Non-pigmented ciliary epithelial cell (primary cell): Measurements from ENCODE around the gene NELFB.

ENCODE experiments used
- DNase-seq: peaks from one replicate; pipeline ENCODE4 v3.0.0-alpha.2; 2010; ENCODE audit warnings: low read depth

Gene NELFB

DNA sequence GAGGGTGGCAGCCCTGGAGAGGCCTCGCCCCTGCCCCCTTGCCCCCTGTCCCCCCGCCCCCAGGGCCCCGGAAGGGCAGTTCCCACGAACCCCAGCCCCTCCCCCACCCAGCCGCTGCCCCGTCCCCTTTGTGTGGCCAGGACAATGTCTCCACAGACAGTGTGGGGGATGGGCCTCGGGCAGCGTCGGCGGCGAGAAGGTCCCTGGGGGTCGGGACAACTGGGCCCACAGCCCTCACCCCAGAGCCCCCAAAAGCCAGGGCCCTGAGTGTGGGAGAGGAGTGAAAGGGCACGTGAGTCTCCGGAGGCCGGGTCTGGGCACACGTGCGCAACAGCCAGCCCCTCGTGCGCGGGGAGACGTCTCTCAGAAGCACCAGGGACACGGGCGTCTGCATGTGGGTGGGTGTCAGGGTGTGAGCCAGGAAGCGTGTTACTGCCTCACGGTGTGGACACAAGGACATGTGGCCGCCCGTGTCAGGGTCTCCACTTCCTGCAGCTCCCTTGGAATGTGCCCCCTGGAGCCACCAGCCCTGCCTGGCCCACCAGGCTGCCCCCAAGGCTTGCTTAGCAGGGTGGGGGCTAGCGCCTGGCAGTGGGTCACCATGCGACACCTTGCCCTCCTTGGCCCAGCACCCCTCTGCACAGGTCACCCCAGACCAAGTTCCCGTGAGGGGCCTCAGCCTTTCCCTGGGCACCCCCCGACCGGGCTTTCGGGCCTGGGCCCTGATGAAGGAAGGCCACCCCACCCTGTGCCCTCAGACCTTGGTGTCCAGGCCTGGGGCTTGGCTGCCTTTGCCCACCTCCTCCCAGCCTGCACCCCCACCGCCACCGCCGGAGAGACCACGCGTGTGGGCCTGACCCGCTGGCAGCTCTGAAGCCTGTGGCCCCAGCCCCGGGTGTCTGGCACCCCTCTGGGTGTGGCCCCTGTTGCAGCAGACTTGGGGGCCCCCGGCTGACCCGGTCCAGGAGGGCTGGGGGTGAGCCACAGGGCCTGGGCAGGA is 59.7 kb downstream of the NELFB start:
- no peak for DNase-seq

DNA sequence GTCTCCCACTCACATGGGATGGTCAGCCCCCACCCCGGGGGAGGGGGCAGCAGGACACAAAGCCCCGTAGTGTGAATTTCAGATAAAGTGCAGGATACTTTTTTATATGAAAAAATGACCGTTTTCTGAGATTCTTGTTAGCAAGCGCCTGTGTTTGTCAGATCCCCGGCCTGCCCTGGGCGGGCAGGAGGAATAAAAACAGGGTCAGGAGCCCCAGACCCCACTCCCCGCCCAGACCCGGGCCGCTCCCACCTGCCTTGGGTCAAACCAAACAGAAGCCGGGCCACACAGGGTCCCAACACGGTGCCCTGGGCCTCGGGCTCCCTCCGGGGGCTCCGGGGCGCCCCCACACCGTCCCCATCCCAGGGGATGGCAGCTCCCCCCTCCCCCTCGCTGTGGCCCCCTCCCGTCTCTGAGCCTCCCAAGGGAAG is 60.5 kb downstream of the NELFB start:
- DNase-seq: no peak

DNA sequence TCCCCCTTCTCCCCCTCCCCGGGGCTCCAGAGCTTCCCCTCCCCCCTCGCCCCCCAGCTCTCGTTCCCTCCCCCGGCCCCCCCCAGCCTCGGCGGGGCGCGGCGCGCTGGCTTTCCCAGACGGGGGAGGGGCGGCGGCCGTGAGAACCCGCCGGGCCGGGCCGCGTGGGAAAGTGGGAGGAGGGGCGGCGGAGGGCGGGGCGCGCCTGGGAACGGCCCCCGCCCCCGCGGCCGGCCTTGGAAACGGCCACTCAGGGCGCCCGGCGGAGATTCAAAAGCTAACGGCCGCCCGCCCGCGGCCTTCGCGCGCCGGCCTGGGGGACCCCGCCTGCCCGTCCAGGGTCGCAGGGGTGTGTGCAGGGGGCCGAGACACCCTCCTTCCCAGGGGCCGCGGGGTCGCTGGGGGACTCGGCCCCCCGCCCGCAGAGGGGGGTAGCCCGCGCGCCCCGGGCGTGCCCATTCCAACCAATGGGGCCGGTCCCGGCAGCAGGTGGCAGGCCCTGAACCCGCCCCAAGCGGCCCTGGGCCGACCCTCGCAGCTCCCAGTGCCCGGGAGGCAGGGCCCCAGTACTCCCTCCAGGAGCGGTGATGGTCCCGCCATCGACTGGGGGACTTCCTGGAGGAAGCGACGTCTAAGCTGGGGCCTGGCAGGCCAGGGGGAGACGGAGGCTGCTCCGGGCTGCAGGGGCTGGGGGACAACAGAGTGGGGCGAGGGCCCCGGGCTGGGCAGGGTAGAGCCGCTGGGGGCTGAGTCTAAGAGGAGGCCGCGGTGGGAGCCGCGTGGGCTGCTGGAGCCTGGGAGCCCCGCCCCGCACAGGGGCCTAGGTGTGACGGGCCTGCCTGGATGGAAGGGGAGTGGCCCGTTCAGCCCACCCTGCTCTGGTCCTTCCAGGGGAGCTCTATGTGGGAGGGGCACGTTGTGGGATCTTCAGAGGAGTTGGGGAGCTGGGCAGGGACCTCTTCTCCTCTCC is 61.2 kb downstream of the NELFB start:
- DNase-seq: no peak

DNA sequence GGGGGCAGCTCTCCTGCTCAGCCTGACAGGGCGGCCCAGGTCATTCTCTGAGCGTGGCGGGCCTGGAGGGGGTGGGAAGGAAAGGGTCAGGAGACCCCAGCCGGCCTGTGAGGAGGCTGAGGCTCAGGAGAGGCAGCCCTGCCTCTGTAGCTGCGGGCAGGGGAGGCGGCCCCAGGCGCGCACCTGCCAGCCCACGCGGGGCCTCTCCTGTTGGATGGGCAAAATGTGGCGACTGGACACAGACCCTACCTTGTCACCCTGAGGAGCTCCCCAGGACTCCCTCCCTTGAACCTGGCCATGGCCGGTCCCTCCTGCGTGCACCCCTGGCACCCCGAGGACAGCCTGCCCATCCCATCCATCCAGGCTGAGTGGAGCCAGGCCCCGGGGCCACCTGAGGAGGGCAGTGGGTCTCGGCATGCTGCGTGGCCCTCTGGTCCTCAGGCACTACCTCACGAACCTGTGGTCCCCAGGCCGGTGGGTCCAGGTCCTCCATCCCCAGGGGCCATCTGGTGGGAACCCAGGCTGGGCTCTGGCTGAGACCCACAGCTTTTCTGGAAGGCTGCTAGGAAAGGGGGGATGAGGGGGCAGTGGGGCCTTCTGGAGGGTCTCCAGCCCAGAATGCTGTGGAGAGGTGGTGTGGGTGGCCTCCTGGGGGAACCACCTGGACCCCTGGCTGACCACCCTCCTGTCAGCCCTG is 62.0 kb downstream of the NELFB start:
- no peak for DNase-seq

DNA sequence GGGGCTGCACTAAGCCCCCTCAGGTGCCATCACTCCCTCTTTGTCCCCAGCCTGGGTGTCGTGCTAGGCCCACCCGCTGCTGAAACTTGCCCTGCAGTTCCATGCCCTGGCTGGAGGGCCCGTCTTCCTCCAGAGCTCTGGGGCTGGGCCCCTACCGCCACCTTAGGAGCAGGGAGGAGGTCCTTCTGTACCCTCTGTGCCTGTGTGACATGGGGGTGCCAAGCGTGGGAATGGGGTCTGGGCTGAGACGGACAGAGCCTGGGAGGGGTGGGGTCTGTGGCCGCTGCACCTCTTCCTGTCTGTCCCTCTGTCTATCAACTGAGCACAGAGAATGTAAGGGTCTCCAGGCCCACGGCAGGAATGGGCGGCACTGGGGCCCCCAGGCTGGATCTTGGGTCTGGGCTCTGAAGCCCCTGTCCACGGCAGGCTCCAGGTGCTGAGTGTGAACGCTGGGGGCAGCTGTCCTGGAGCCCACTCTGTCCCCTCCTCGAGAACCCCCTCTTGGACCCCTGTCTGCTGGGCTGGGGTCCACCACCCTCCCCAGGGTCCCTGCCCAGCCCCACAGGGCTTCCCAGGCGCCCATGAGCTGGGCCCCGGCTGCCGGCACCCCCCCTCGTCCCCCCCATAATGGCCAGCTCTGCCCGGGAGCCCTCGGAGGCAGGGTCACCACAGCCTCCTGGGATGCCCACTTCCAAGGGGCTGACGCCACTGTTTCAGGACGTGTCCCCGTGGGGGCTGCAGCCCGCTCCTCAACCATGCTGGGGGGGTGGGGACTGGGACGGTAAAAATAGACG is 62.8 kb downstream of the NELFB start:
- no peak for DNase-seq

DNA sequence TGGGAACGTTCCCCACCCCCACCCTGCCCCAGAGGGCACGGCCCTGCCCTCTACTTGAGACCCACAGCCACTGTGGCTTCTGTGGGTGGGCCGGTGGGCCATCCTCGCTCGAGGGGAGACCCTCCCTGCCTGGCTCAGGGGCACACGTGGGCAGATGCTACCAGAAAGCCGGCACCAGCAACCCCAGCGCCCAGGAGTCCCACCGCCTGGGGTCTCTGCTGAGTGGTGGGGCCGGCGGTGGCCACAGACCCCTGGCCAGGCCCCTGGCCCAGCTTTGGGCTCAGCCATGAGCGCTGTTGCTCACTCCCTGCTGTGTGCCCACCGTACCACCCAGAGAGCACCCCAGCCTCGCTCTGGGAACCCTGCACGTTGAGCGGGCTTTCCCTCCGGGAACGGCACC is 63.5 kb downstream of the NELFB start:
- DNase-seq: no peak

DNA sequence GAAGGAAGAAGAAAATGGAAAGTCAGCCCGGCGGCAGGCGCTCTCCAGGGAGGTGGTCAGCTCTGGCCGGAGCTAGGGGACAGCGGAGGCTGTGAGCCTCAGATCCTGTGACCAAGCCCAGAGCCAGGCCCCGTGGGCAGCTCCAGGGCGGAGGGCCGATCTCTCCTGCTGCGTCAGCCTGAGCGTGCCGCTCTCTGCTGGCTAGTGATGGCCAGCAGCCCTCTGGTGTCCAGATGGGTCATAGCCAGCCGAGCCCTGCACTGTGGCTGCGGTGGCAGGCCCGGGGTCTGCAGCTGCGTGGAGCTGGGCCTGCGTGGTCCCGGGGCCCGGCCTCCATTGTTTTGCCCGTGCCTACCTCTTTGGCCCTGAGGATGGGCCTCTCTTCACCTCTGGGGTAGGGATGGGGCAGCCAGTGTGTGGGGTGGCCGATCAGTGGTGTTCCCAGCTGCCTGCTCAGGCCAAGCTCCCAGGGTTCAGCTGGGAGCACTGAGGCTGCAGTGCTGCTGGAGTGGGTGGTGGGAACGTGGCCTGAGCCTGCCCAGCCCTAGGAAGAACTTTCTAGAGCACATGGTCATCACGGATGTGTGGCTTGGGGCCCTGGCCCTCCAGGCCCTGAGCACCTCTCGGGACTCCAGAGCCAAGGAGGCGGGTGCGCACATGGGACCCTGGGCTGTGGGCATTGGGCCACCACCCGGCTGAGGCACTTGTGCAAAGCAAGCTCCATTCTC is 64.0 kb downstream of the NELFB start:
- DNase-seq: no peak

DNA sequence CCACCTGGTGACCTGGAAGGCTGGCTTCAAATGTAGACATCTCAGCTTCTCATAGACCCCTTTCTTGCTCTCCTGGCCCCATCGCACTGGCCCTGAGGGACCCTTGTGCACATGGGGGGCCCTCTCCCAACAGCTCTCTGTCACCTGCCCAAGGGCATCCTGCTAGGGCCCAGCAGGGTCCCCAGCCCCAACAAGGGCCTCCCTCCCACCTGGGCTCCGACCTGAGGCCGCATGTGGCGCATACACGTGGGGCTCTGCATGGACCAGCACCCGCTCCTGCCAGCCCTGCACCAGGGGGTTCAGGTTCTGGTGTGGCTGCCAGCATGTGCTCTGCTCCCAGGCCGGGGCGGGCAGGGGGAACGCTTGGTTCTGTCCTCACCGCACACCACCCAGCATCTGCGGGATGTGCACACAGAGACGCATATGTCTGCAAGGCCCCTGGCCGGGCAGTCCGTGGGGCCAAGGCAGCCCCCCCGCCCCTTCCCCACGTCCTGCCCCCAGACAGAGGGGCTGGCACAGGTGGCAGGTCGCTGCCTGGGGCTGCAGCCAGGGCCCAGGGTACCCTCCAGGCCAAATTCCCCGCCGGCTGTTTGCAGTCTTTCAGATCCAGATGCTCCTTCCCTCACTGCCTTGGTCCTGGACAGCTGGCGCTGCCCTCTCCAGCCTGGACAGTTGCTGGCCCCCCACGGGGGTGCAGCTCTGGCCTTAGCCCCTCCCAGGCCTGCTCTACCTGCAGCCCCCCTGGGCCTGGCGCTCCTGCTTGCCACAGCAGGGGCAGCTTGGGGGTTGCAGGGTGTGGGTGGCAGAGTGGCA is 64.8 kb downstream of the NELFB start:
- DNase-seq: no peak

DNA sequence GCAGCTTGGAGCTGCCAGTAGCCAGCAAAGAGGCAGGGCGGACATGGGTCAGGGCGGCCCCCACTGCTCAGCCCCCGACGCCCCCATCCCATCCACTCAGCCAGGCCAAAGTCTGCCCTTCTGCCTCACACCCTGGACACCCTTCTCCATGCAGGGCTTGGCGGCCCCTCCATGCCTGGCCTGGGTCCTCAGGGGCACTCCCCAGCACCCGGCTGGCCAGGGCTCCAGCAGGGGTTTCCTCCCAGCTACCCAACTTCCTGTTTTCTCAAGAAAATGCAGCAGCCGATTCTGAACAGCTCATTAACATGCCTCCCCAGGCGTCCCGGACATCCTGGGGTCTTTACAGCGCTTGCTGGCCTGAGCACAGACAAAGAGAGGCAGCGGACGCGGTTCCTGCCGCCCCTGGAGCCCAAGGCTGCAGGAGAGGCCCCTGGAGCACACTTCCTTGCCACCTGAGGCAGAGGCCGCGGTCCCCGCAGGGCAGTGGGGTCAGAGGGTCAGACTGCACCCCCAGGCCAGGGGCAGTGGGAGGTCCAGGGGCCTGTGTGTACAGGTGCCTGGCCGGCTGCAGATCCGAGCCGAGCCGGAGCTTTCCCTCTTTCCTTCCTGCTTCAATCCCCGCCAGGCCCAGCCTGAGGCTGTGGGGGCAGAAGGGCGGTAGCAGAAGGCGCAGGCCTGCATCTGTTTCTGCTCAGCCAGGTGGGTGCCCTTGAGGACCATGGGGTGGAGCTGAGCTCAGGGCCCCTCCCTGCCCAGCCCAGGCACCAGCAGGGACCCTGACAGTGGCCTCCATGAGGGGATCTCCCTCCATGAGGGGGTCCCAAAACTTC is 65.6 kb downstream of the NELFB start:
- no peak for DNase-seq

DNA sequence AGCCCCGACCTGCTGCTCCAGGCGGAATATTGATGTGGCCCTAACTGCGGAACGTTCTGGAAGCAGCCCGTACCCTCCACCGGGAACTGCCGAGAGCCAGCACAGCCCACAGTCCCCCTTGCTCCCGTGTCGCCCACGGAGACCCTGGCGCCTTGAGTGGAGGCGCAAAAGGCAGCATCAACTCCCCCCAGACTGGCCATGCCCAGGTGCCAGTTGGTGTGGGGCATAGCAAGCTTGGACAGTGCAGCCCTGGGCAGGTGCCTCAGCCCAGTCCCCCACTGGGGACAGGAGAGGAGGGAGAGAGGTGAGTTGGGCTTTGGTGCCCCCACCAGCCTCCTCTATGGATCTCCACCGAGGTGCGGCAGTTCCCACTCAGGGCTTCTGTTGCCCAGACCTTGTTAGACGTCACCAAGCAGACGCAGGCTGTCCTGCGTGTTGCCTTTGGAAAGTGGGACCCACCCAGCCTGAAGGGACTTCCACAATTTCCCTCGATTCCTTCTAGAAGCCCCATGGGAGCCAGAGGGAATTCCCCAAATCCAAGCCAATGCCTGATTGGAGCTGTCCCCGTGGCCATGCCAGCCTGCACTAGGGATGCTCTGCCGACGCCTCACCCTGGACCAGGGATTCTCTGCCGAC is 66.7 kb downstream of the NELFB start:
- no peak for DNase-seq
